K562 (cell line): Measurements from ENCODE around the gene RIPK4. TPM values are rescaled to one million over a fixed set of nuclear protein-coding genes. Genes with fewer than 3 reads are reported as not detected.

Source experiments
- ATAC-seq: fragments of 200-7000 bp; cut with Tn5 transposase; 3 replicates; pipeline ENCODE4 v1.9.1; 2020; ENCODE audit warnings: moderate library complexity
- BruUV-seq: library from RNA; stranded (reverse); fragments of 400-500 nt; replicated peaks from 2 replicates; lab custom pipeline; 2021; lab: Mats Ljungman, UMichigan
- CTCF ChIA-PET: fragments of 300-600 bp; formaldehyde crosslinking; extraction: SDS; loops from one replicate; lab custom pipeline; 2021; ENCODE audit warnings: low intra/inter-chr PET ratio; lab: Yijun Ruan, JAX
- POLR2A ChIA-PET: fragments of 300-600, 350-650 bp; sonication (Branson Sonifier 250); formaldehyde crosslinking; extraction: SDS; loops from one replicate; lab custom pipeline; 2021; ENCODE audit warnings: antibody characterized with exemption, inconsistent platforms; lab: Yijun Ruan, JAX
- DNase-seq, 4 experiments: peaks; one replicate each; pipeline versions ENCODE4 v3.0.0 to v3.0.0-alpha.2; 2011 to 2018; ENCODE audit warnings: low spot score in 3 of 4, mixed read lengths in 3 of 4; ENCODE audit errors: extremely low read depth in 1 of 4
- FAIRE-seq: peaks from 2 replicates; lab custom pipeline; 2011; peaks lifted over from hg19 to GRCh38; lab: Jason Lieb, UNC
- H2AFZ ChIP-seq: 2 replicates; pipeline ENCODE4 v1.6.0; 2011; ENCODE audit warnings: low read depth, low read length, control low read depth, inconsistent platforms
- H3K27ac ChIP-seq: fragments of 200-600 bp; 3 replicates; pipeline ENCODE4 v1.8.0; 2011; ENCODE audit warnings: low read depth, mild to moderate bottlenecking, control low read depth, inconsistent platforms, low read length, moderate library complexity, mixed read lengths; ENCODE audit errors: extremely low read depth
- H3K27me3 ChIP-seq, 2 experiments: fragments of 300-600 bp in 1 of 2; 2 replicates in 1 of 2; 3 replicates in 1 of 2; pipeline versions ENCODE4 v1.6.0 to v1.8.0; 2011; ENCODE audit warnings: inconsistent platforms in 2 of 2, low read length in 2 of 2, mild to moderate bottlenecking in 1 of 2, mixed read lengths in 1 of 2, moderate library complexity in 1 of 2; ENCODE audit not compliant: control insufficient read depth in 2 of 2, insufficient read depth in 2 of 2
- H3K36me3 ChIP-seq: fragments of 300-600 bp; 3 replicates; pipeline ENCODE4 v1.8.0; 2011; ENCODE audit warnings: mild to moderate bottlenecking, low read length, inconsistent platforms; ENCODE audit not compliant: control insufficient read depth, insufficient read depth
- H3K4me1 ChIP-seq, 2 experiments: fragments of 200-600 bp in 1 of 2; replicated peaks in 1 of 2; 2 replicates in 1 of 2; 3 replicates in 1 of 2; pipeline versions ENCODE4 v1.5.1 to v1.8.0; 2011; ENCODE audit warnings: inconsistent platforms in 2 of 2, low read length in 2 of 2, mild to moderate bottlenecking in 1 of 2, mixed read lengths in 1 of 2, moderate library complexity in 1 of 2; ENCODE audit not compliant: control insufficient read depth in 2 of 2, insufficient read depth in 2 of 2
- H3K4me2 ChIP-seq: 2 replicates; pipeline ENCODE4 v1.6.1; 2011; ENCODE audit warnings: low read length, control low read depth, inconsistent platforms, mixed read lengths; ENCODE audit not compliant: insufficient read depth
- H3K4me3 ChIP-seq: fragments of 200-600 bp; sonication (generic), shearing (Covaris generic); 2 replicates; pipeline ENCODE4 v1.5.1; 2016; ENCODE audit warnings: control low read depth, inconsistent platforms
- H3K79me2 ChIP-seq: fragments of 200-600 bp; 3 replicates; pipeline ENCODE4 v1.8.0; 2011; ENCODE audit warnings: low read length, inconsistent platforms; ENCODE audit not compliant: control insufficient read depth, insufficient read depth
- H3K9ac ChIP-seq, 2 experiments: 2 replicates each; pipeline versions ENCODE4 v1.6.0 to v1.6.1; 2011; ENCODE audit warnings: low read depth in 2 of 2, low read length in 2 of 2, control low read depth in 1 of 2, inconsistent platforms in 1 of 2, mild to moderate bottlenecking in 1 of 2, mixed read lengths in 1 of 2; ENCODE audit not compliant: insufficient read depth in 1 of 2
- H3K9me1 ChIP-seq: one replicate; pipeline ENCODE4 v1.6.0; 2011; ENCODE audit warnings: inconsistent platforms, mild to moderate bottlenecking, low read length, moderate library complexity; ENCODE audit not compliant: control insufficient read depth, insufficient read depth
- H3K9me3 ChIP-seq: replicated peaks from 2 replicates; pipeline ENCODE4 v1.5.1; 2011; ENCODE audit warnings: low read depth, low read length, inconsistent platforms; ENCODE audit not compliant: control insufficient read depth, insufficient read depth
- H4K20me1 ChIP-seq: replicated peaks from 2 replicates; pipeline ENCODE4 v1.6.1; 2011; ENCODE audit warnings: low read length, inconsistent platforms, mixed read lengths; ENCODE audit not compliant: control insufficient read depth, insufficient read depth
- CREB5 ChIP-seq: fragments of 250-450 bp; sonication (Bioruptor Pico); IDR thresholded peaks from 2 replicates; pipeline ENCODE4 v1.5.0; 2020; ENCODE audit warnings: mild to moderate bottlenecking
- GATAD2B ChIP-seq: fragments of 450-650 bp; IDR thresholded peaks from 2 replicates; pipeline ENCODE4 v1.6.1; 2017; ENCODE audit warnings: mild to moderate bottlenecking, borderline replicate concordance
- HDAC1 ChIP-seq, 2 experiments: fragments of 450-650 bp; IDR thresholded peaks; 2 replicates each; pipeline ENCODE4 v1.6.1; 2016 to 2017; ENCODE audit warnings: inconsistent platforms in 1 of 2, mild to moderate bottlenecking in 1 of 2, moderate library complexity in 1 of 2
- HDAC6 ChIP-seq: IDR thresholded peaks from 2 replicates; pipeline ENCODE4 v1.6.1; 2012; ENCODE audit warnings: low read depth, mild to moderate bottlenecking, control low read depth, inconsistent platforms, low read length, moderate library complexity
- HNRNPLL ChIP-seq: fragments of 200-400 bp; formaldehyde crosslinking; IDR thresholded peaks from 2 replicates; pipeline ENCODE4 v1.6.1; 2017; ENCODE audit warnings: low read length, low read depth, mild to moderate bottlenecking; ENCODE audit not compliant: poor library complexity, severe bottlenecking
- L3MBTL2 ChIP-seq: fragments of 450-650 bp; IDR thresholded peaks from 2 replicates; pipeline ENCODE4 v1.6.1; 2016; ENCODE audit warnings: mild to moderate bottlenecking, moderate library complexity
- PRPF4 ChIP-seq: fragments of 200-400 bp; formaldehyde crosslinking; IDR thresholded peaks from one replicate; pipeline ENCODE4 v1.6.1; 2017; ENCODE audit warnings: low read length, low read depth, mild to moderate bottlenecking; ENCODE audit not compliant: insufficient read depth, poor library complexity, severe bottlenecking
- RFX1 ChIP-seq: fragments of 450-650 bp; IDR thresholded peaks from 2 replicates; pipeline ENCODE4 v1.6.1; 2016; ENCODE audit warnings: mild to moderate bottlenecking, moderate library complexity
- ZKSCAN3 ChIP-seq: fragments of 250-450 bp; sonication (Bioruptor Pico); IDR thresholded peaks from 2 replicates; pipeline ENCODE4 v1.4.0; 2020
- ZNF212 ChIP-seq: fragments of 450-650 bp; formaldehyde crosslinking; IDR thresholded peaks from 2 replicates; pipeline ENCODE4 v1.4.0; 2020; ENCODE audit warnings: mild to moderate bottlenecking
- ZNF282 ChIP-seq: sonication (generic); formaldehyde crosslinking; IDR thresholded peaks from 2 replicates; pipeline ENCODE4 v1.8.1; 2023; ENCODE audit warnings: missing genetic modification reagents
- WGBS: fragments of 100-300 bp; shearing (Covaris generic); methylation state at CpG from one replicate; pipeline ENCODE4 v1.1.6; 2016; ENCODE audit warnings: low coverage, mixed read lengths; ENCODE audit not compliant: insufficient coverage; ENCODE audit errors: missing lambda C conversion rate; 5-methylcytosine and 5-hydroxymethylcytosine counted together
- in situ Hi-C: fragments of 300-500 bp; cut with MboI; formaldehyde crosslinking; loops from 4 replicates; pipeline ENCODE4 v1.15.0; 2018; ENCODE audit warnings: inconsistent platforms, mixed read lengths
- intact Hi-C: fragments of 100-400 bp; cut with micrococcal nuclease; formaldehyde crosslinking; loops from 2 replicates; pipeline ENCODE4 v1.14.2; 2022
- polyA plus RNA-seq, 8 experiments: library from polyadenylated mRNA; depleted of rRNA in 4 of 8; stranded (reverse) in 5 of 8; unstranded in 3 of 8; fragments of >200 nt; fragmentation: Nextera tagmentation in 2 of 8; fragmentation: Illumina TruSeq in 1 of 8; extraction: Ambion mirVana in 2 of 8; extraction: Trizol in 1 of 8; gene quantifications; 2 replicates each; pipeline versions ENCODE4 v1.2.1 to v1.2.3, GENCODE V29; 2011 to 2014; ENCODE audit warnings: inconsistent platforms in 1 of 8, missing spikeins in 1 of 8
- total RNA-seq, 7 experiments: library from RNA; depleted of rRNA in 6 of 7; stranded (reverse); fragments of >200 nt in 6 of 7; fragmentation: Illumina TruSeq in 2 of 7; extraction: Trizol in 2 of 7; gene quantifications; 2 replicates each; pipeline versions ENCODE4 v1.2.1 to v1.2.3, GENCODE V29; 2011 to 2021; ENCODE audit warnings: low replicate concordance in 1 of 7

RIPK4 gene
- total and polyA plus RNA-seq, 9 of the 15 experiments (the other 6 are each of a cell fraction or from before 2014, with no cell fraction given): not detected

DNA sequence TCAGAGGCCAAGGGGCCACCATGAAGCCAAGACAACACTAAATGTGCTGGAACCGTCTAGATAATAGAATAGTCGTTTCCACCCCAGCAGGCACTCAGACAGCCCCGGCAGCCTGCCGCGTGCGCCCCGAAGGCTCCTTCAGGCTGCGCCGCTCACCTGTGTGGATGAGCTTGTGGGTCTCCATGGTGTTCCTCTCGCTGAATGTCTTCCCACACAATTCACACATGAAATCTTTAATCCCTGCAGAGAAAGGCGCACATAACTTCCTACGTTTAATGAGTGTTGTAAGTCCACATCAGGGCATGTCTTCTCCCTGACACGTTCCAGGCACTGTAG is 43.7 kb upstream of the RIPK4 start:
- in situ Hi-C loops: no loop called here
- Histone ChIP-seq H3K9me1 (peaks cover 4% of the 10 kb centered on the region), H3K79me2 (no peaks in the 10 kb centered on the region), H3K9me3 (no peaks in the 10 kb centered on the region), H3K27me3 (no peaks in the 10 kb centered on the region), H3K4me2 (no peak overlapping the region)
- CTCF ChIA-PET: no interaction called here
- 91% methylated on average over 13 of the region's 13 CpGs for WGBS
- no peak for FAIRE-seq
- TF ChIP-seq GATAD2B (no peak), L3MBTL2 (no peak), HDAC1 (IDR thresholded peaks at IDR 0.05) (no peak)
- TF ChIP-seq, all 486 proteins: peak for 0
- peaks cover 0 to 3% of the 10 kb centered on the region in 2 experiments; a peak in 1 of 5 replicates for H3K4me1 ChIP-seq
- no peak overlapping the region for H3K27ac ChIP-seq
- DNase-seq: no peak
- ATAC-seq: no peak
- no peak overlapping the region for H3K9ac ChIP-seq
- BruUV-seq: no TSS peak
- H3K4me3 ChIP-seq: no peak overlapping the region
- H2AFZ ChIP-seq: no peak overlapping the region
- no peaks in the 10 kb centered on the region for H4K20me1 ChIP-seq
- POLR2A ChIA-PET: interaction anchor here (0.8 kb wide), 1 partner anchor 428 kb away, joined by 3 read pairs; no protein-coding TSS in a partner anchor
- H3K36me3 ChIP-seq: peaks cover 34% of the 10 kb centered on the region; the same call in 1 of the 3 replicates
- intact Hi-C loops: no loop called here

GRCh38 chr21:41809891-41810596 is 43.2 kb upstream of the RIPK4 start:
- intact Hi-C loops (no loop called here), in situ Hi-C loops (no loop called here)
- BruUV-seq: no TSS peak
- ChIA-PET CTCF (no interaction called here), POLR2A (interaction anchor here (0.8 kb wide), 1 partner anchor 428 kb away, joined by 3 read pairs; no protein-coding TSS in a partner anchor)
- 91% methylated on average over 26 of the region's 34 CpGs for WGBS
- no peak for DNase-seq
- no peak overlapping the region for H3K4me3 ChIP-seq
- no peak overlapping the region for H2AFZ ChIP-seq
- no peak for ATAC-seq
- FAIRE-seq: no peak
- peaks cover 0 to 3% of the 10 kb centered on the region in 2 experiments; a peak in 1 of 5 replicates for H3K4me1 ChIP-seq
- H3K9ac ChIP-seq: no peak overlapping the region
- no peak overlapping the region for H3K4me2 ChIP-seq
- H3K36me3 ChIP-seq: peaks cover 30% of the 10 kb centered on the region; the same call in 1 of the 3 replicates
- H3K79me2 ChIP-seq: no peaks in the 10 kb centered on the region
- no peaks in the 10 kb centered on the region for H3K27me3 ChIP-seq
- H3K27ac ChIP-seq: no peak overlapping the region
- peaks cover 4% of the 10 kb centered on the region for H3K9me1 ChIP-seq
- H4K20me1 ChIP-seq: no peaks in the 10 kb centered on the region
- no peaks in the 10 kb centered on the region for H3K9me3 ChIP-seq
- TF ChIP-seq ZNF212 (CRISPR knock-in tag) (no peak), RFX1 (no peak), CREB5 (CRISPR knock-in tag) (no peak), ZNF282 (CRISPR knock-in tag) (no peak), ZKSCAN3 (CRISPR knock-in tag) (no peak), HNRNPLL (no peak), PRPF4 (no peak), HDAC6 (no peak)
